A673 (cell line): ENCODE results near the gene KLB. TPM values are rescaled to one million over a fixed set of nuclear protein-coding genes. Genes with fewer than 3 reads are reported as not detected.

Experiments used
- BruUV-seq: library from RNA; stranded (reverse); fragments of 400-500 nt; replicated peaks from 2 replicates; lab custom pipeline; 2021; lab: Mats Ljungman, UMichigan
- CTCF ChIA-PET: fragments of 300-600 bp; sonication (Branson Sonifier 250); formaldehyde crosslinking; loops from one replicate; lab custom pipeline; 2022; ENCODE audit warnings: antibody characterized with exemption; lab: Charles Lee
- POLR2A ChIA-PET: fragments of 300-600 bp; sonication (Branson Sonifier 250); formaldehyde crosslinking; loops from one replicate; lab custom pipeline; 2022; ENCODE audit warnings: antibody characterized with exemption; ENCODE audit not compliant: low non-redundant PET; lab: Charles Lee
- DNase-seq: peaks from one replicate; pipeline ENCODE4 v3.0.0-alpha.2; 2015; ENCODE audit warnings: low spot score
- H3K27ac ChIP-seq: fragments of 200-600 bp; sonication (generic); 2 replicates; pipeline ENCODE4 v1.5.1; 2016; ENCODE audit warnings: mixed run types, low read depth, mild to moderate bottlenecking, mixed read lengths, antibody characterized with exemption, low read length; ENCODE audit not compliant: poor library complexity, severe bottlenecking
- H3K27me3 ChIP-seq: fragments of 200-600 bp; sonication (generic); replicated peaks from 2 replicates; pipeline ENCODE4 v1.6.1; 2017; ENCODE audit warnings: mixed run types, low read depth, mild to moderate bottlenecking, mixed read lengths, antibody characterized with exemption, low read length; ENCODE audit not compliant: insufficient read depth, poor library complexity
- H3K36me3 ChIP-seq: fragments of 200-600 bp; sonication (generic); 2 replicates; pipeline ENCODE4 v1.6.1; 2016; ENCODE audit warnings: mixed run types, mild to moderate bottlenecking, mixed read lengths, antibody characterized with exemption, low read length; ENCODE audit not compliant: insufficient read depth, poor library complexity, severe bottlenecking
- H3K4me1 ChIP-seq: fragments of 200-600 bp; sonication (generic); 2 replicates; pipeline ENCODE4 v1.6.1; 2017; ENCODE audit warnings: mixed run types, mild to moderate bottlenecking, mixed read lengths, antibody characterized with exemption, low read length; ENCODE audit not compliant: insufficient read depth, poor library complexity, severe bottlenecking
- H3K4me3 ChIP-seq: fragments of 200-600 bp; sonication (generic); 2 replicates; pipeline ENCODE4 v1.5.1; 2016; ENCODE audit warnings: low read depth, mixed run types, mild to moderate bottlenecking, mixed read lengths, low read length; ENCODE audit not compliant: poor library complexity, severe bottlenecking
- H3K9me3 ChIP-seq: fragments of 200-600 bp; sonication (generic); 2 replicates; pipeline ENCODE4 v1.6.1; 2016; ENCODE audit warnings: mixed run types, low read depth, mild to moderate bottlenecking, mixed read lengths, antibody characterized with exemption, low read length; ENCODE audit not compliant: poor library complexity, severe bottlenecking
- CTCF ChIP-seq: fragments of 300-800, 200-600 bp; sonication (generic); conservative IDR thresholded peaks from 2 replicates; pipeline ENCODE4 v1.5.1; 2017; ENCODE audit warnings: low read depth, mild to moderate bottlenecking, antibody characterized with exemption, low read length, moderate library complexity, mixed read lengths
- EZH2 ChIP-seq: fragments of 200-600 bp; sonication (generic); IDR thresholded peaks from 2 replicates; pipeline ENCODE4 v1.6.1; 2017; ENCODE audit warnings: borderline replicate concordance, low read depth, mild to moderate bottlenecking, mixed read lengths, antibody characterized with exemption, low read length; ENCODE audit not compliant: poor library complexity, severe bottlenecking
- intact Hi-C: fragments of 100-400 bp; cut with micrococcal nuclease; formaldehyde crosslinking; loops from one replicate; pipeline ENCODE4 v1.10.0; 2022; ENCODE audit not compliant: unreplicated experiment
- total RNA-seq: library from RNA; stranded (reverse); gene quantifications from 2 replicates; pipeline ENCODE4 v1.2.3, GENCODE V29; 2021

Gene KLB
- total RNA-seq, 1 experiment from 2014 or later: not detected

- H3K4me3 ChIP-seq: no peak overlapping the region
- intact Hi-C loops: no loop called here
- H3K27me3 ChIP-seq: no peaks in the 10 kb centered on the region
- H3K27ac ChIP-seq: no peak overlapping the region
- peaks cover 8% of the 10 kb centered on the region for H3K4me1 ChIP-seq
- no peaks in the 10 kb centered on the region for H3K9me3 ChIP-seq
- no peak for DNase-seq
- POLR2A ChIA-PET: interaction anchor here (0.8 kb wide), 1 partner anchor 124 kb away, joined by 4 read pairs; no protein-coding TSS in a partner anchor
- CTCF ChIA-PET: no interaction called here
- TF ChIP-seq CTCF: no peak
- no peak for TF ChIP-seq EZH2
- no TSS peak for BruUV-seq
- peaks cover 5% of the 10 kb centered on the region for H3K36me3 ChIP-seq
These were observed 65.7 kb downstream of the KLB start for GRCh38 chr4:39472396-39472795.

GRCh38 chr4:39476187-39476895, 69.6 kb downstream of the KLB start:
- H3K4me3 ChIP-seq: no peak overlapping the region
- H3K9me3 ChIP-seq: no peaks in the 10 kb centered on the region
- H3K36me3 ChIP-seq: peaks cover 5% of the 10 kb centered on the region
- DNase-seq: no peak
- H3K27ac ChIP-seq: no peak overlapping the region
- intact Hi-C loops: no loop called here
- BruUV-seq: no TSS peak
- H3K27me3 ChIP-seq: no peaks in the 10 kb centered on the region
- no peaks in the 10 kb centered on the region for H3K4me1 ChIP-seq
- POLR2A ChIA-PET: no interaction called here
- TF ChIP-seq EZH2: no peak
- TF ChIP-seq CTCF: no peak
- CTCF ChIA-PET: interaction anchor here (0.6 kb wide), 1 partner anchor 295 kb away, joined by 7 read pairs; no protein-coding TSS in a partner anchor

GRCh38 chr4:39480251-39480650, 73.5 kb downstream of the KLB start:
- ChIA-PET POLR2A (no interaction called here), CTCF (no interaction called here)
- DNase-seq: no peak
- no peaks in the 10 kb centered on the region for H3K27me3 ChIP-seq
- no peak overlapping the region for H3K4me3 ChIP-seq
- no peak for TF ChIP-seq CTCF
- TF ChIP-seq EZH2: no peak
- no TSS peak for BruUV-seq
- intact Hi-C loops: no loop called here
- H3K36me3 ChIP-seq: no peaks in the 10 kb centered on the region
- no peaks in the 10 kb centered on the region for H3K4me1 ChIP-seq
- H3K27ac ChIP-seq: no peak overlapping the region
- no peaks in the 10 kb centered on the region for H3K9me3 ChIP-seq
